PFSK-1 (cell line): Measurements from ENCODE around the gene C1orf105.

Experiments
- FOXP2 ChIP-seq: optimal IDR thresholded peaks from 2 replicates; pipeline ENCODE3; 2011; ENCODE audit warnings: borderline replicate concordance, control low read depth, inconsistent platforms; ENCODE audit not compliant: insufficient read depth; ENCODE audit errors: extremely low read length, extremely low read depth
- POLR2AphosphoS5 ChIP-seq: IDR thresholded peaks from 2 replicates; pipeline ENCODE4 v1.6.1; 2012; ENCODE audit warnings: low read depth, mild to moderate bottlenecking, control low read depth, low read length, moderate library complexity
- TAF1 ChIP-seq: IDR thresholded peaks from 2 replicates; pipeline ENCODE4 v1.6.1; 2012; ENCODE audit warnings: low read length, control low read depth, borderline replicate concordance; ENCODE audit not compliant: insufficient read depth
- TF ChIP-seq, protein P1 (sequence below), 2 experiments: IDR thresholded peaks; 2 replicates each; pipeline versions ENCODE4 v1.6.1 to v1.8.0; 2011 to 2012; ENCODE audit warnings: low read depth in 2 of 2, low read length in 2 of 2, control low read depth in 1 of 2, inconsistent platforms in 1 of 2, mild to moderate bottlenecking in 1 of 2, moderate library complexity in 1 of 2; ENCODE audit not compliant: insufficient read depth in 1 of 2

DNA sequence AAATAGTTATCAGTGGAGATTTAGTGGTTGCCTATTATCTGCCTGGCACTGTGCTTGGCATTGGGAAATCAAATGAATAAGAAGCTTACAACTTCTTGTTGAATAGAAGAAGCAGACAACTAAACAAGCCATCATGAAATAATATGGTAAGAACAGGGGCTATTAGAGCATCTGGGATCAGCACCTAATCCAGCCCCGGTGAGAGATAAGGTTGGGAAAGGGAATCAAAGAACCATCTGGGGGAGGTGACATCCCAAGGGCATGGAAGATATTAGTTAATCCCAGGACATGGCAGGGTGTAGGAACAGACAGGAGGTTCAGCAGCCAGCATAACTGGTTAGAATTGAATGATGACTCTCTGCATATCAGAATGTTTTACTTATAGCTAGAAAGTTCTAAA lies 76.2 kb downstream of the C1orf105 start:
- no peak for TF ChIP-seq POLR2AphosphoS5
- no peak for TF ChIP-seq FOXP2
- TF ChIP-seq, protein P1, sequence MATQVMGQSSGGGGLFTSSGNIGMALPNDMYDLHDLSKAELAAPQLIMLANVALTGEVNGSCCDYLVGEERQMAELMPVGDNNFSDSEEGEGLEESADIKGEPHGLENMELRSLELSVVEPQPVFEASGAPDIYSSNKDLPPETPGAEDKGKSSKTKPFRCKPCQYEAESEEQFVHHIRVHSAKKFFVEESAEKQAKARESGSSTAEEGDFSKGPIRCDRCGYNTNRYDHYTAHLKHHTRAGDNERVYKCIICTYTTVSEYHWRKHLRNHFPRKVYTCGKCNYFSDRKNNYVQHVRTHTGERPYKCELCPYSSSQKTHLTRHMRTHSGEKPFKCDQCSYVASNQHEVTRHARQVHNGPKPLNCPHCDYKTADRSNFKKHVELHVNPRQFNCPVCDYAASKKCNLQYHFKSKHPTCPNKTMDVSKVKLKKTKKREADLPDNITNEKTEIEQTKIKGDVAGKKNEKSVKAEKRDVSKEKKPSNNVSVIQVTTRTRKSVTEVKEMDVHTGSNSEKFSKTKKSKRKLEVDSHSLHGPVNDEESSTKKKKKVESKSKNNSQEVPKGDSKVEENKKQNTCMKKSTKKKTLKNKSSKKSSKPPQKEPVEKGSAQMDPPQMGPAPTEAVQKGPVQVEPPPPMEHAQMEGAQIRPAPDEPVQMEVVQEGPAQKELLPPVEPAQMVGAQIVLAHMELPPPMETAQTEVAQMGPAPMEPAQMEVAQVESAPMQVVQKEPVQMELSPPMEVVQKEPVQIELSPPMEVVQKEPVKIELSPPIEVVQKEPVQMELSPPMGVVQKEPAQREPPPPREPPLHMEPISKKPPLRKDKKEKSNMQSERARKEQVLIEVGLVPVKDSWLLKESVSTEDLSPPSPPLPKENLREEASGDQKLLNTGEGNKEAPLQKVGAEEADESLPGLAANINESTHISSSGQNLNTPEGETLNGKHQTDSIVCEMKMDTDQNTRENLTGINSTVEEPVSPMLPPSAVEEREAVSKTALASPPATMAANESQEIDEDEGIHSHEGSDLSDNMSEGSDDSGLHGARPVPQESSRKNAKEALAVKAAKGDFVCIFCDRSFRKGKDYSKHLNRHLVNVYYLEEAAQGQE (IDR thresholded peaks at IDR 0.05; ENCODE audit: insufficient read depth in 1 of 2, low read depth in 2 of 2, low read length in 2 of 2) = no peak
- no peak for TF ChIP-seq TAF1
